K562 (cell line): ENCODE data around the gene RNF123. TPM values are rescaled to one million over a fixed set of nuclear protein-coding genes. Genes with fewer than 3 reads are reported as not detected.
A peak's percentile ranks its signal among the peaks of the same experiment; 100 is the strongest.

Experiments
- ATAC-seq: fragments of 200-7000 bp; cut with Tn5 transposase; 3 replicates; pipeline ENCODE4 v1.9.1; 2020; ENCODE audit warnings: moderate library complexity
- BruUV-seq: library from RNA; stranded (reverse); fragments of 400-500 nt; replicated peaks from 2 replicates; lab custom pipeline; 2021; lab: Mats Ljungman, UMichigan
- CTCF ChIA-PET: fragments of 300-600 bp; formaldehyde crosslinking; extraction: SDS; loops from one replicate; lab custom pipeline; 2021; ENCODE audit warnings: low intra/inter-chr PET ratio; lab: Yijun Ruan, JAX
- POLR2A ChIA-PET: fragments of 300-600, 350-650 bp; sonication (Branson Sonifier 250); formaldehyde crosslinking; extraction: SDS; loops from one replicate; lab custom pipeline; 2021; ENCODE audit warnings: antibody characterized with exemption, inconsistent platforms; lab: Yijun Ruan, JAX
- DNase-seq, 4 experiments: peaks; one replicate each; pipeline versions ENCODE4 v3.0.0 to v3.0.0-alpha.2; 2011 to 2018; ENCODE audit warnings: low spot score in 3 of 4, mixed read lengths in 3 of 4; ENCODE audit errors: extremely low read depth in 1 of 4
- FAIRE-seq: peaks from 2 replicates; lab custom pipeline; 2011; peaks lifted over from hg19 to GRCh38; lab: Jason Lieb, UNC
- H2AFZ ChIP-seq: 2 replicates; pipeline ENCODE4 v1.6.0; 2011; ENCODE audit warnings: low read depth, low read length, control low read depth, inconsistent platforms
- H3K27ac ChIP-seq: fragments of 200-600 bp; 3 replicates; pipeline ENCODE4 v1.8.0; 2011; ENCODE audit warnings: low read depth, mild to moderate bottlenecking, control low read depth, inconsistent platforms, low read length, moderate library complexity, mixed read lengths; ENCODE audit errors: extremely low read depth
- H3K27me3 ChIP-seq, 2 experiments: fragments of 300-600 bp in 1 of 2; 2 replicates in 1 of 2; 3 replicates in 1 of 2; pipeline versions ENCODE4 v1.6.0 to v1.8.0; 2011; ENCODE audit warnings: inconsistent platforms in 2 of 2, low read length in 2 of 2, mild to moderate bottlenecking in 1 of 2, mixed read lengths in 1 of 2, moderate library complexity in 1 of 2; ENCODE audit not compliant: control insufficient read depth in 2 of 2, insufficient read depth in 2 of 2
- H3K36me3 ChIP-seq: fragments of 300-600 bp; 3 replicates; pipeline ENCODE4 v1.8.0; 2011; ENCODE audit warnings: mild to moderate bottlenecking, low read length, inconsistent platforms; ENCODE audit not compliant: control insufficient read depth, insufficient read depth
- H3K4me1 ChIP-seq, 2 experiments: fragments of 200-600 bp in 1 of 2; replicated peaks in 1 of 2; 2 replicates in 1 of 2; 3 replicates in 1 of 2; pipeline versions ENCODE4 v1.5.1 to v1.8.0; 2011; ENCODE audit warnings: inconsistent platforms in 2 of 2, low read length in 2 of 2, mild to moderate bottlenecking in 1 of 2, mixed read lengths in 1 of 2, moderate library complexity in 1 of 2; ENCODE audit not compliant: control insufficient read depth in 2 of 2, insufficient read depth in 2 of 2
- H3K4me2 ChIP-seq: 2 replicates; pipeline ENCODE4 v1.6.1; 2011; ENCODE audit warnings: low read length, control low read depth, inconsistent platforms, mixed read lengths; ENCODE audit not compliant: insufficient read depth
- H3K4me3 ChIP-seq: fragments of 200-600 bp; sonication (generic), shearing (Covaris generic); 2 replicates; pipeline ENCODE4 v1.5.1; 2016; ENCODE audit warnings: control low read depth, inconsistent platforms
- H3K79me2 ChIP-seq: fragments of 200-600 bp; 3 replicates; pipeline ENCODE4 v1.8.0; 2011; ENCODE audit warnings: low read length, inconsistent platforms; ENCODE audit not compliant: control insufficient read depth, insufficient read depth
- H3K9ac ChIP-seq, 2 experiments: 2 replicates each; pipeline versions ENCODE4 v1.6.0 to v1.6.1; 2011; ENCODE audit warnings: low read depth in 2 of 2, low read length in 2 of 2, control low read depth in 1 of 2, inconsistent platforms in 1 of 2, mild to moderate bottlenecking in 1 of 2, mixed read lengths in 1 of 2; ENCODE audit not compliant: insufficient read depth in 1 of 2
- H3K9me1 ChIP-seq: one replicate; pipeline ENCODE4 v1.6.0; 2011; ENCODE audit warnings: inconsistent platforms, mild to moderate bottlenecking, low read length, moderate library complexity; ENCODE audit not compliant: control insufficient read depth, insufficient read depth
- H3K9me3 ChIP-seq: replicated peaks from 2 replicates; pipeline ENCODE4 v1.5.1; 2011; ENCODE audit warnings: low read depth, low read length, inconsistent platforms; ENCODE audit not compliant: control insufficient read depth, insufficient read depth
- H4K20me1 ChIP-seq: replicated peaks from 2 replicates; pipeline ENCODE4 v1.6.1; 2011; ENCODE audit warnings: low read length, inconsistent platforms, mixed read lengths; ENCODE audit not compliant: control insufficient read depth, insufficient read depth
- ARHGAP35 ChIP-seq: fragments of 450-650 bp; IDR thresholded peaks from 2 replicates; pipeline ENCODE4 v1.6.1; 2018; ENCODE audit not compliant: partially characterized antibody
- BRF1 ChIP-seq: IDR thresholded peaks from 3 replicates; pipeline ENCODE4 v1.6.1; 2011; ENCODE audit warnings: borderline replicate concordance, mild to moderate bottlenecking; ENCODE audit not compliant: insufficient read length; ENCODE audit errors: extremely low read depth
- CTCFL ChIP-seq: IDR thresholded peaks from 2 replicates; pipeline ENCODE4 v1.6.1; 2011; ENCODE audit warnings: borderline replicate concordance, low read depth, mild to moderate bottlenecking, moderate library complexity, low read length; ENCODE audit not compliant: insufficient read depth, poor library complexity, severe bottlenecking
- NFIC ChIP-seq: fragments of 450-650 bp; IDR thresholded peaks from 2 replicates; pipeline ENCODE4 v1.6.1; 2017; ENCODE audit warnings: mild to moderate bottlenecking, inconsistent platforms
- RAD21 ChIP-seq, 2 experiments: fragments of 250-450 bp in 1 of 2; fragments of 450-650 bp in 1 of 2; sonication (Bioruptor Pico) in 1 of 2; formaldehyde crosslinking in 1 of 2; IDR thresholded peaks in 1 of 2; conservative IDR thresholded peaks in 1 of 2; 2 replicates each; pipeline versions ENCODE4 v1.4.0 to v1.8.0; 2020 to 2022; ENCODE audit warnings: mild to moderate bottlenecking in 2 of 2, moderate library complexity in 1 of 2
- SMC3 ChIP-seq: conservative IDR thresholded peaks from 2 replicates; pipeline ENCODE4 v1.6.1; 2011; ENCODE audit warnings: low read depth, low read length, improper control_type of control experiment; ENCODE audit not compliant: insufficient read depth
- XRCC4 ChIP-seq: IDR thresholded peaks from one replicate; pipeline ENCODE4 v1.6.1; 2011; ENCODE audit not compliant: insufficient read depth, insufficient read length; ENCODE audit errors: extremely low read depth
- ZC3H8 ChIP-seq: fragments of 450-650 bp; IDR thresholded peaks from 2 replicates; pipeline ENCODE4 v1.6.1; 2017
- ZNF561 ChIP-seq: fragments of 450-650 bp; formaldehyde crosslinking; conservative IDR thresholded peaks from 2 replicates; pipeline ENCODE4 v1.4.0; 2020; ENCODE audit warnings: mild to moderate bottlenecking, moderate library complexity
- ZNF639 ChIP-seq, 2 experiments: fragments of 200-800 bp in 1 of 2; sonication (Bioruptor generic) in 1 of 2; sonication (generic) in 1 of 2; formaldehyde crosslinking in 1 of 2; IDR thresholded peaks in 1 of 2; conservative IDR thresholded peaks in 1 of 2; 2 replicates each; pipeline versions ENCODE4 v1.5.0 to v1.6.1; 2016 to 2020; ENCODE audit warnings: missing compliant biosample characterization in 1 of 2, missing genetic modification characterization in 1 of 2, missing genetic modification reagents in 1 of 2
- WGBS: fragments of 100-300 bp; shearing (Covaris generic); methylation state at CpG from one replicate; pipeline ENCODE4 v1.1.6; 2016; ENCODE audit warnings: low coverage, mixed read lengths; ENCODE audit not compliant: insufficient coverage; ENCODE audit errors: missing lambda C conversion rate; 5-methylcytosine and 5-hydroxymethylcytosine counted together
- in situ Hi-C: fragments of 300-500 bp; cut with MboI; formaldehyde crosslinking; loops from 4 replicates; pipeline ENCODE4 v1.15.0; 2018; ENCODE audit warnings: inconsistent platforms, mixed read lengths
- intact Hi-C: fragments of 100-400 bp; cut with micrococcal nuclease; formaldehyde crosslinking; loops from 2 replicates; pipeline ENCODE4 v1.14.2; 2022
- polyA plus RNA-seq, 8 experiments: library from polyadenylated mRNA; depleted of rRNA in 4 of 8; stranded (reverse) in 5 of 8; unstranded in 3 of 8; fragments of >200 nt; fragmentation: Nextera tagmentation in 2 of 8; fragmentation: Illumina TruSeq in 1 of 8; extraction: Ambion mirVana in 2 of 8; extraction: Trizol in 1 of 8; gene quantifications; 2 replicates each; pipeline versions ENCODE4 v1.2.1 to v1.2.3, GENCODE V29; 2011 to 2014; ENCODE audit warnings: inconsistent platforms in 1 of 8, missing spikeins in 1 of 8
- total RNA-seq, 7 experiments: library from RNA; depleted of rRNA in 6 of 7; stranded (reverse); fragments of >200 nt in 6 of 7; fragmentation: Illumina TruSeq in 2 of 7; extraction: Trizol in 2 of 7; gene quantifications; 2 replicates each; pipeline versions ENCODE4 v1.2.1 to v1.2.3, GENCODE V29; 2011 to 2021; ENCODE audit warnings: low replicate concordance in 1 of 7

Gene RNF123
- total and polyA plus RNA-seq, 9 of the 15 experiments (the other 6 are each of a cell fraction or from before 2014, with no cell fraction given) = 8.7 to 53.1 (median 17.5) TPM

- ChIA-PET CTCF (no interaction called here), POLR2A (no interaction called here)
- ATAC-seq (no peak), FAIRE-seq (no peak), DNase-seq (no peak)
- TF ChIP-seq SMC3 (no peak), NFIC (peak; percentile 62)
- no peaks in the 10 kb centered on the region for H3K9me3 ChIP-seq
- BruUV-seq = no TSS peak
- no peaks in the 10 kb centered on the region for H4K20me1 ChIP-seq
- H3K4me2 ChIP-seq = no peak overlapping the region
- no peaks in the 10 kb centered on the region for H3K27me3 ChIP-seq
- peaks cover 3% of the 10 kb centered on the region for H3K9me1 ChIP-seq
- no peak overlapping the region for H3K9ac ChIP-seq
- H3K27ac ChIP-seq = no peak overlapping the region
- intact Hi-C loops = loop anchor here (1.0 to 5.0 kb wide), 2 partner anchors 161 to 207 kb away; no protein-coding TSS in a partner anchor
- H3K79me2 ChIP-seq = no peaks in the 10 kb centered on the region
- no peak overlapping the region for H2AFZ ChIP-seq
- H3K4me3 ChIP-seq = no peak overlapping the region
- H3K36me3 ChIP-seq = peaks cover 70% of the 10 kb centered on the region; the same call in 2 of the 3 replicates
- WGBS = 89% methylated on average over 6 of the region's 8 CpGs
- in situ Hi-C loops = loop anchor here (5.0 kb wide), 1 partner anchor 142 kb away; no protein-coding TSS in a partner anchor
- H3K4me1 ChIP-seq = peaks cover 0 to 10% of the 10 kb centered on the region in 2 experiments; a peak in 2 of 5 replicates
Observed at GRCh38 chr3:49700014-49700413, 10.7 kb downstream of the RNF123 start.

- no peak overlapping the region; a peak in 1 of 4 replicates for H3K9ac ChIP-seq
- no peak overlapping the region for H3K4me2 ChIP-seq
- ChIA-PET CTCF (no interaction called here), POLR2A (interaction anchor here (0.6 to 0.7 kb wide), 2 partner anchors 92 to 199 kb away, joined by 4 read pairs; no protein-coding TSS in a partner anchor)
- H3K36me3 ChIP-seq = peaks cover 75% of the 10 kb centered on the region; the same call in 2 of the 3 replicates
- H2AFZ ChIP-seq = no peak overlapping the region
- DNase-seq = no peak
- no peaks in the 10 kb centered on the region for H3K79me2 ChIP-seq
- 75% methylated on average over 11 of the region's 13 CpGs for WGBS
- no peaks in the 10 kb centered on the region for H3K27me3 ChIP-seq
- no TSS peak for BruUV-seq
- in situ Hi-C loops = loop anchor here (5.0 kb wide), 1 partner anchor 142 kb away; no protein-coding TSS in a partner anchor
- no peak for ATAC-seq
- H3K4me3 ChIP-seq = no peak overlapping the region
- FAIRE-seq = no peak
- intact Hi-C loops = loop anchor here (1.0 to 5.0 kb wide), 2 partner anchors 161 to 207 kb away; no protein-coding TSS in a partner anchor
- no peak overlapping the region for H3K27ac ChIP-seq
- peaks cover 3% of the 10 kb centered on the region for H3K9me1 ChIP-seq
- no peaks in the 10 kb centered on the region for H3K9me3 ChIP-seq
- no peaks in the 10 kb centered on the region for H4K20me1 ChIP-seq
- H3K4me1 ChIP-seq = peaks cover 0 to 10% of the 10 kb centered on the region in 2 experiments; a peak in 2 of 5 replicates
- TF ChIP-seq RAD21 (CRISPR knock-in tag; conservative IDR thresholded peaks at IDR 0.05 in 1 of 2, IDR thresholded peaks at IDR 0.05 in 1 of 2) (peak in 1 of 2 experiments; percentile 14; a peak in 1 of 4 replicates), ZC3H8 (no peak), ARHGAP35 (no peak), BRF1 (no peak), XRCC4 (no peak), CTCFL (no peak), ZNF639 (CRISPR knock-in tag; conservative IDR thresholded peaks at IDR 0.05 in 1 of 2, IDR thresholded peaks at IDR 0.05 in 1 of 2) (no peak), ZNF561 (CRISPR knock-in tag) (no peak)
Observed at GRCh38 chr3:49700453-49701128, 11.2 kb downstream of the RNF123 start.
